Measurements from ENCODE around the gene IQCH.

IQCH gene

DNA sequence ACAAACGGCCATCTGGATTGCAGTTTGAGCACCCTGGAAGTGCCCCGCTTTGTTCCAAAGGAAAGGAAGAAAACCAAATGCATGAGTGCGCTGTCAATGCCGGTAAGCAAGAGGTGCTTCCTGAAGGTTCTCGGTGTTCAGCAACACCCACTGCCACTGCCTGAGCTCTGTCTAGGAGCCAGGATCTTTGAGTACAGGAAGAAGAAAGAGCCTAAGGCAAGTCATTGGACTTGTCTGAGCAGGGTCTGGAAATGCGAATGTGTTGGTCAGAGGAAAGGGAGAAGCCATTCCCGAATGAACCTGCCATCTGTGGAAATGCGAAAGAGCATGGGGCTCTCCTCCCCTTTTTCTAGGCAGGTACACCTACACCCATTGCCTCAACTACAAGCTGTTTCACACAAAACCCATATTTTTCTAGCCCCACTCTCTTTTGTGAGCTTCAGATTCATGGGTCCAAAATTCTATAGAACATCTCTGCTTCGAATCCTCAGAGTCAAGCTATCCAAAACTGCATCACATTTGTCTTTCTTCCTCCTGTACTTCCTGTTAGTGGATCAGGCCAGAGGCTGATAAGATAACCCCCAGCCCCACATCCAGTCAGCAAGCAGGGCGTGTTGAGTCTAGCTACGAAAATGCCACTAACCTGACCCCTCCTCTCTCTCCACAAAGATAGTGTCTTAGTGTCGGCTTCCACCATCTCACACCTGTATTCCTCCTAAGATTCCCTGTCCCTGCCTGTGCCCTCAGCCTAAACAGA is 210.8 kb downstream of the IQCH start:
- Histone ChIP-seq H3K9ac (ENCODE audit: low read depth, low read length) (no peak overlapping the region), H3K9me3 (ENCODE audit: control insufficient read depth, insufficient read depth, low read length) (no peaks in the 10 kb centered on the region), H3K27me3 (ENCODE audit: control insufficient read depth, insufficient read depth, low read length) (no peaks in the 10 kb centered on the region), H3K4me1 (ENCODE audit: control insufficient read depth, insufficient read depth, low read length) (peaks cover 3% of the 10 kb centered on the region), H3K36me3 (ENCODE audit: control insufficient read depth, insufficient read depth, low read length) (no peaks in the 10 kb centered on the region), H3K4me3 (ENCODE audit: low read depth, low read length) (no peak overlapping the region)

DNA sequence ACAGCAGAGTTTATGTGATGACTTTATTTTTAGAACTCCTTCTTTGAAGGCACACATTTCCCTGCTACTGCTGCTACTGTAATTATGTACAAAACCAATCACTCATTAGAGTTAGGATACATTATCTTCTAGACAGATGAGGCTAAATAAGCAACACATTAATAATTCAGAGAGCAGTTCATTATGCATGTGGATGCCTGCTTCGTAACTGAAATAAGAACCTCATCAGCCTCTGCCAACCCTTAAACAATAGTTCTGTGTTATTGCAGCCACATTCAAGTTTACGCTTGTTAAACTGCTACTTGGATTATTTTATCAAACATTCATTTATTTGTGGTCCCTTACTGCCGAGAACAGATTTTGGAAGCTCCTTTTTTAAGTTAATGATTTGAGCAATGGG is 213.8 kb downstream of the IQCH start:
- Histone ChIP-seq H3K9me3 (ENCODE audit: control insufficient read depth, insufficient read depth, low read length) (no peaks in the 10 kb centered on the region), H3K4me3 (ENCODE audit: low read depth, low read length) (no peak overlapping the region), H3K4me1 (ENCODE audit: control insufficient read depth, insufficient read depth, low read length) (no peaks in the 10 kb centered on the region), H3K36me3 (ENCODE audit: control insufficient read depth, insufficient read depth, low read length) (no peaks in the 10 kb centered on the region), H3K27me3 (ENCODE audit: control insufficient read depth, insufficient read depth, low read length) (no peaks in the 10 kb centered on the region), H3K9ac (ENCODE audit: low read depth, low read length) (no peak overlapping the region)

DNA sequence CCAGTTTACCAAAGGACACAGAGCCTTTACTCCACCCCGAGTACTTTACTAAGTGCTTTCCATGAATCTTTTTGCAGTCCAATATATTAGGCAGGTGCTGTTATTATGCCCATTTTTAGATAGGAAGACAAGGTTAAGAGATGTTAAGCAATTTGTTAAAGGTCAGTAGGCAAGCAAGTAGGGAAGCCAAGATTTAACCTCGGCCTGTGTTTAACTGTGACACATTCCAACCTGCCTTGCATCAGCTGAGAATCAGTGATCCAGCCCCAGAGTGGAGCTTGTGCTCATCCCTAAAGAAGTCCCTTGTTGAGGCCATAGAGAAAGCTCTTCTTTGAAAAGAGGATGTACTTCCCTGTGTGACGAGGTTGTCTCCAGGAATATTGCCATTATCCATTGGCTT is 215.1 kb downstream of the IQCH start:
- Histone ChIP-seq H3K27me3 (ENCODE audit: control insufficient read depth, insufficient read depth, low read length) (no peaks in the 10 kb centered on the region), H3K36me3 (ENCODE audit: control insufficient read depth, insufficient read depth, low read length) (no peaks in the 10 kb centered on the region), H3K9ac (ENCODE audit: low read depth, low read length) (no peak overlapping the region), H3K4me3 (ENCODE audit: low read depth, low read length) (no peak overlapping the region), H3K4me1 (ENCODE audit: control insufficient read depth, insufficient read depth, low read length) (no peaks in the 10 kb centered on the region), H3K9me3 (ENCODE audit: control insufficient read depth, insufficient read depth, low read length) (no peaks in the 10 kb centered on the region)

DNA sequence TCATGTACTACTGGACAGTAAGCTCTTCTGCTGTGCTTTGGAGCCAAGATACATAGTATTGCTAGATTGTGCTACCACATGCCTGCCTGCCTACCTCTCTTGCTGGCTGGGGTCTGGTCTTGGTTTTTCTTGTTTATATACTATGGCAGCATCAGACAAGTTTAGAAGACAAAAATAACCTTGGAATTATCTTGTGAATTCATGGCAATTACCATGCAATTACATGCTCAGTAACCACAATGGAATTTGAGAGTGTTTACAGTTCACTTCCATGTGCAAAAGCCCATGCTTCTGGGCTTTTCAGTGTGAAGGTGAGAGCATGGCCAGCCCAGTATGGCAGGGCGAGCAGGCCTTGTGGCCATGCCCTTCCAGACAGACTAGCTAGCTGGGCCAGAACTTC is 218.4 kb downstream of the IQCH start:
- no peaks in the 10 kb centered on the region for H3K36me3 ChIP-seq (ENCODE audit: control insufficient read depth, insufficient read depth, low read length)

DNA sequence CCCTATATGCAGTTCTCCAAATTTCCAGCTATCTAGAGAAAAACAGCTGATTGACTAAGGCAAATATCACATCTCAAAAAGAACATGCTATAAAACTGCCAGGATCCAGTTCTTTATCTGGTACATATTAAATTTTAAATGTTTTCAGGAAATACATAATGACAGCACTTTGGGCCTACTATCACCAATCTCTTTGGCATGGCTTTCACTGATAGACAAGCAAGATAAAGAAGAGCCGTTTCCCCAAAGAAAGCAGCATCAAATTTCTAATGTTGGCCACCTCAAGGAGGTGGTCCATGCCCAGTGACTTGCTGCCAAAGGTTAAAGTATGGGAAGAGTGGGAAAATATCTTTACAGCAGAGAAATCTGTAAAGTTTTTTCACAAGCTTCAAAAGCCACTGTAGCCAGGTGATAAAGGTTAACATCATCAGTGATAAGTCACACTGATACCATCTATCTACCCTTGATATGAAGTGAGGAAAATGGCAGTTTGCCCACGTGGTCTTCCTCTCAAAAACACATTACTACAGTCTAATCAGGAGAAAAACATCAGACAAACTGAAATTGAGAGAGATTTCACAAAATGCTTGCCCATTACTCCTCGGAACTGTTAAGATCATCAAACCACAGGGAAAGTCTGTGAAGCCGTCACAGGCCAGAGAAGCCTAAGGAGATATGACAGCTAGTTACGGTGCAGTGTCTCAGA is 220.0 kb downstream of the IQCH start:
- Histone ChIP-seq H3K9ac (ENCODE audit: low read depth, low read length) (no peak overlapping the region), H3K4me3 (ENCODE audit: low read depth, low read length) (no peak overlapping the region), H3K9me3 (ENCODE audit: control insufficient read depth, insufficient read depth, low read length) (no peaks in the 10 kb centered on the region), H3K36me3 (ENCODE audit: control insufficient read depth, insufficient read depth, low read length) (no peaks in the 10 kb centered on the region), H3K4me1 (ENCODE audit: control insufficient read depth, insufficient read depth, low read length) (no peaks in the 10 kb centered on the region), H3K27me3 (ENCODE audit: control insufficient read depth, insufficient read depth, low read length) (no peaks in the 10 kb centered on the region)

More for the DNA sequence above, 218.4 kb downstream of the IQCH start:
- Histone ChIP-seq H3K27me3 (ENCODE audit: control insufficient read depth, insufficient read depth, low read length) (no peaks in the 10 kb centered on the region), H3K9me3 (ENCODE audit: control insufficient read depth, insufficient read depth, low read length) (no peaks in the 10 kb centered on the region), H3K4me3 (ENCODE audit: low read depth, low read length) (no peak overlapping the region), H3K9ac (ENCODE audit: low read depth, low read length) (no peak overlapping the region), H3K4me1 (ENCODE audit: control insufficient read depth, insufficient read depth, low read length) (no peaks in the 10 kb centered on the region)

DNA sequence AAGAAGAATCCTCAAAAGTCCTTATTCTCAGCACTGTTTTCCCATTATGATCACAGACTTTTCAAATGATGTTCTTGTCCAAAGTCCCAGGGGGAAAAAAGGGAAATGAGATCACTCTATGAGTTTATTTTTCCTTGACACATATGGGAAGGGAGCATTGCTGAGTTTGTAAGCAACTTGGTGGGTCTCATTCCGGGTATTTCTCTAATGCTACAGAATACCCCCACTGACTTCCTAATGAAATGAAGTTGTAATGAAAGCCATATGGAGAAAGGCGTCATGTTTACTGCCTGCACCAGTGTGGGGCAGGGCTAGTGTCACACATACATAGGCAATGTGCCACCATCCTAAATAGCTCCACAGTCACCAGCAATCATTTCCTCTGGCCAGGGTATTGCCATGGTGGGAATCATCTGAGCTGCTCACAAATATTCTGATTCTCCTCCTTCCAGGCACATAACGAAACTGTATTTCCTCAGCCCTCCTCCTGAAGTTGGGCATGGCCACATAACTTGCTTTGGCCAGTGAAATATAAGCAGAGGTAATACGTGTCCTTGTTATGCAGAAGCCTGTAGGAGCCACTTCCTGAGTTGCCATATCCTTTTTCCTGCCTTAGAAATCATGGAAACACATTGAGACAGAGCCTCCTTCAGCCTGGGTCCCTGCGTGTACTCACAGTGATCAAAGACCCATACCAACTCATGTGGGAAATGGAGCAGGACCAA is 225.4 kb downstream of the IQCH start:
- Histone ChIP-seq H3K4me1 (ENCODE audit: control insufficient read depth, insufficient read depth, low read length) (no peaks in the 10 kb centered on the region), H3K27me3 (ENCODE audit: control insufficient read depth, insufficient read depth, low read length) (no peaks in the 10 kb centered on the region), H3K9me3 (ENCODE audit: control insufficient read depth, insufficient read depth, low read length) (no peaks in the 10 kb centered on the region), H3K4me3 (ENCODE audit: low read depth, low read length) (no peak overlapping the region), H3K36me3 (ENCODE audit: control insufficient read depth, insufficient read depth, low read length) (no peaks in the 10 kb centered on the region), H3K9ac (ENCODE audit: low read depth, low read length) (no peak overlapping the region)

DNA sequence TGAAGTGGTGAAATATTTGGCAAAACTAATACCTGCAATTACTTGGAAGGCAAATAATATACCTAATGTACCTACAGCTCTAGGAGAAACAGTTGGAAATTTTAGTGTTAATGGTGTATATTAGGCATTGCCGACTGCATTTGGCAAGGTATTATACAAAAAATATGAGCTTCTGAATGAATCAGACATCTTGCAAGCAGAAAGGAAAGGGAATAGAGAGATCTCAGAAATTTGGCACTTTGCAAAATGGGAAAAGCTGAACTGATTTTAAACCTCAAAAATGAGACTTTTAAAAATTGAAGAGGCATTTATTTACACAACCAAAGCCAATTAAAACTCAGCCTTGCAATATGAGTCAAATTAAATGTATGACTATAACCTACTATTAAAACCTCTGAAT is 226.2 kb downstream of the IQCH start:
- Histone ChIP-seq H3K27me3 (ENCODE audit: control insufficient read depth, insufficient read depth, low read length) (no peaks in the 10 kb centered on the region), H3K9me3 (ENCODE audit: control insufficient read depth, insufficient read depth, low read length) (no peaks in the 10 kb centered on the region), H3K4me1 (ENCODE audit: control insufficient read depth, insufficient read depth, low read length) (no peaks in the 10 kb centered on the region), H3K9ac (ENCODE audit: low read depth, low read length) (no peak overlapping the region), H3K4me3 (ENCODE audit: low read depth, low read length) (no peak overlapping the region), H3K36me3 (ENCODE audit: control insufficient read depth, insufficient read depth, low read length) (no peaks in the 10 kb centered on the region)

DNA sequence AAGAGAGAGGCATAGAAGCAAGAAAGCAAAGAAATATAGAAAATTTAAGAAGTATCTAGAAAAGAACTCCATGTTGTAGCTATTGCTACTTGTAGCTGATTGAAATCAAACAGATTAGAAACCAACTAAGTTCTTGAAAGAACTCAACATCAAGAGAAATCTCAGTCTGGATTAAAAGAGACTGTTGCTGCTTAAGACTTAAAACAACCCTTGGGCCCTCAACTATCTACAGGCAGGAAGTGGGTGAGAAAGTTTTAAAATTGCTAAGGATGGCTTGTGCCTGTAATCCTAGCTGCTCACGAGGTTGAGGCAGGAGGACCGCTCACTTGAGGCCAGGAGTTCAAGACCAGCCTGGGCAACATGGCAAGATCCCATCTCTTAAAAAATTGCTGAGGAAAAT is 227.1 kb downstream of the IQCH start:
- Histone ChIP-seq H3K9me3 (ENCODE audit: control insufficient read depth, insufficient read depth, low read length) (no peaks in the 10 kb centered on the region), H3K9ac (ENCODE audit: low read depth, low read length) (no peak overlapping the region), H3K36me3 (ENCODE audit: control insufficient read depth, insufficient read depth, low read length) (no peaks in the 10 kb centered on the region), H3K4me1 (ENCODE audit: control insufficient read depth, insufficient read depth, low read length) (no peaks in the 10 kb centered on the region), H3K27me3 (ENCODE audit: control insufficient read depth, insufficient read depth, low read length) (no peaks in the 10 kb centered on the region), H3K4me3 (ENCODE audit: low read depth, low read length) (no peak overlapping the region)

DNA sequence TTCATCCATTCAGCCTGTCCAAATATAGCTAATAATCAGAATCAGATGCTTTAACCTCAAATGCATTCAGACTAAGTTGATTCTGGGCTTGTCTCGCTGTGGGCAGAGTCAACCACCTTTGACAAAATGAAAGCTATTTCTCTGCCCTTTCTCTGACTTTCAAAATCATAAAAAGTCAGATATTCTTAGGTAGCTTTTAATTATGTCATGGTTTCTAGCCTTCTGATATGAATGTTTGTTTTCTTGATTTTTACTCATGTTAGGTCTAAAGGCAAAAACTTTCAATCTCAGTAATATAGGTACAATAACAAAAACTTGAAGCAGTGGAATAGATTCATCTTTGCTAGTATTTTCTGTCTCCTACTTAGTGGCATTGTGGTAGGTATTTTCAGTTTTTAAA is 241.0 kb downstream of the IQCH start:
- Histone ChIP-seq H3K36me3 (ENCODE audit: control insufficient read depth, insufficient read depth, low read length) (no peaks in the 10 kb centered on the region), H3K9ac (ENCODE audit: low read depth, low read length) (no peak overlapping the region), H3K9me3 (ENCODE audit: control insufficient read depth, insufficient read depth, low read length) (no peaks in the 10 kb centered on the region), H3K4me3 (ENCODE audit: low read depth, low read length) (no peak overlapping the region), H3K4me1 (ENCODE audit: control insufficient read depth, insufficient read depth, low read length) (peaks cover 7% of the 10 kb centered on the region), H3K27me3 (ENCODE audit: control insufficient read depth, insufficient read depth, low read length) (peaks cover 4% of the 10 kb centered on the region)

DNA sequence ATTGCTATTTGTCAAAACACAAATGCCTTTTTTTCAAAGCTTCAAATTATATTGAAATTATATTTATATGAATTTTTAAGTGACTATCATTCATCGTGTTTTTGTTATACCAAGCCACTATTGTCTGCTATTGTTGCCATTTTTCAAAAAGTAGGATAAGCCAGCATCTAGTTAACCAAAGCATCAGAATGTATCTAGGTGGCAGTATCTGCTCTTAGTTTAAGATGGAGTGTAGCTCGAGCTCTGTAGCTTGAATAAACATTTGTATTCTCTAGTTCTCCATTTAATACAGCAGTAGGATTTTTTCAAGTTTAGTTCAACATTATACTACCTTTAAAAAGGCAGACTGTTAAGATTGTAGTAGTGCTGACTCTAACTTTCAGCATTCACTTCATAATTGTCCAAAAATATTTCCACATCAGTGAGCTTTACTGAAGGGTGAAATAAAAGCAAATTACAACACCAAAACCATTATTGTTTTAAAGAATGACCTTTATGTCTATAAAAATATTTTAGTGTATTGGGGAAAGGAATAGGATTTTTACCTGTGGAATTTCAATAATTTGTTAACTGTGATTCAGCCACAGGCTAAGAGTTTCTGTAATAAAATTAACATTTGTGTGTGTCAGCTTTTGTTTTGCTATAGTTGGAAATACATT is 246.7 kb downstream of the IQCH start:
- no peak overlapping the region for H3K9ac ChIP-seq (ENCODE audit: low read depth, low read length)
- H3K9me3 ChIP-seq (ENCODE audit: control insufficient read depth, insufficient read depth, low read length): no peaks in the 10 kb centered on the region
- peaks cover 6% of the 10 kb centered on the region for H3K4me1 ChIP-seq (ENCODE audit: control insufficient read depth, insufficient read depth, low read length)
- no peak overlapping the region for H3K4me3 ChIP-seq (ENCODE audit: low read depth, low read length)
- no peaks in the 10 kb centered on the region for H3K27me3 ChIP-seq (ENCODE audit: control insufficient read depth, insufficient read depth, low read length)
- H3K36me3 ChIP-seq (ENCODE audit: control insufficient read depth, insufficient read depth, low read length): no peaks in the 10 kb centered on the region

DNA sequence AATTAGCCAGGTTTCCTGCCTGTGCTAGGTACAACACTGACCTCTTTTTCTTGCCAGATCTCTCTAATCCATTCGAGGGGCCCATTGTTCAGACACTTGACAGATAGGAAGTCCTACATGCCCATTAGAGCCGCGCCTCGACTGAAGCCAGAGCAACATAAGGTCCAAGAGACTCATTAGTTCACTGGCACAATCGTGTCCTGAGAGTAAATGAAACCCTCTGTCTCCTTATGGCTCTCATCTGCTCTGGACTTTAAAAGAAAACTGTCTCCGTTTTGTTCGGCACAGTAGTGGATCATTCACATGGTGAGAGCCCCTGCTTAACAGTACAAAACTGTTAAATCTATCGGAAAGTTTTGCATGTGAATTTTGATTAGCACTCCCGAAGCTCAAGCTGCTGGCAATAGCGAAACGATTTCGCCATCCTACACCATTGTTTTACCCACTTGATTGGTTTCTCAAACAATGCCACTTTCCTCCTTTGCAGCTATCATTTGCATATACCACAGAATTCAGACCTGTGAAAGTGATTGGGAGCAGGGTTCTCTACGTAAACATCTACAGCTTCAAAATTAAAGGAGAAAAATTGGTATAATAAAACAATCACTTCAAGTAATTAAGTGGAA is 247.4 kb downstream of the IQCH start:
- Histone ChIP-seq H3K9me3 (ENCODE audit: control insufficient read depth, insufficient read depth, low read length) (no peaks in the 10 kb centered on the region), H3K36me3 (ENCODE audit: control insufficient read depth, insufficient read depth, low read length) (no peaks in the 10 kb centered on the region), H3K9ac (ENCODE audit: low read depth, low read length) (no peak overlapping the region), H3K4me3 (ENCODE audit: low read depth, low read length) (no peak overlapping the region), H3K4me1 (ENCODE audit: control insufficient read depth, insufficient read depth, low read length) (peaks cover 6% of the 10 kb centered on the region), H3K27me3 (ENCODE audit: control insufficient read depth, insufficient read depth, low read length) (no peaks in the 10 kb centered on the region)

Measured in iPS-15b (cell line).